Activated CD8-positive, alpha-beta memory T cell treated with anti-CD3 and anti-CD28 coated beads, Interleukin-2, amount 50 U/mL, for 4 hours (primary cell): ENCODE measurements around the gene ATP5ME.
"Not testable (repeated sequence)": the region's sequence is repeated elsewhere in the genome, so short reads cannot be mapped to it uniquely, and the experiment has no call there.

Source experiments
- DNase-seq: peaks from one replicate; pipeline ENCODE4 v3.0.0-alpha.2; 2020

Gene ATP5ME, protein sequence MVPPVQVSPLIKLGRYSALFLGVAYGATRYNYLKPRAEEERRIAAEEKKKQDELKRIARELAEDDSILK

DNA sequence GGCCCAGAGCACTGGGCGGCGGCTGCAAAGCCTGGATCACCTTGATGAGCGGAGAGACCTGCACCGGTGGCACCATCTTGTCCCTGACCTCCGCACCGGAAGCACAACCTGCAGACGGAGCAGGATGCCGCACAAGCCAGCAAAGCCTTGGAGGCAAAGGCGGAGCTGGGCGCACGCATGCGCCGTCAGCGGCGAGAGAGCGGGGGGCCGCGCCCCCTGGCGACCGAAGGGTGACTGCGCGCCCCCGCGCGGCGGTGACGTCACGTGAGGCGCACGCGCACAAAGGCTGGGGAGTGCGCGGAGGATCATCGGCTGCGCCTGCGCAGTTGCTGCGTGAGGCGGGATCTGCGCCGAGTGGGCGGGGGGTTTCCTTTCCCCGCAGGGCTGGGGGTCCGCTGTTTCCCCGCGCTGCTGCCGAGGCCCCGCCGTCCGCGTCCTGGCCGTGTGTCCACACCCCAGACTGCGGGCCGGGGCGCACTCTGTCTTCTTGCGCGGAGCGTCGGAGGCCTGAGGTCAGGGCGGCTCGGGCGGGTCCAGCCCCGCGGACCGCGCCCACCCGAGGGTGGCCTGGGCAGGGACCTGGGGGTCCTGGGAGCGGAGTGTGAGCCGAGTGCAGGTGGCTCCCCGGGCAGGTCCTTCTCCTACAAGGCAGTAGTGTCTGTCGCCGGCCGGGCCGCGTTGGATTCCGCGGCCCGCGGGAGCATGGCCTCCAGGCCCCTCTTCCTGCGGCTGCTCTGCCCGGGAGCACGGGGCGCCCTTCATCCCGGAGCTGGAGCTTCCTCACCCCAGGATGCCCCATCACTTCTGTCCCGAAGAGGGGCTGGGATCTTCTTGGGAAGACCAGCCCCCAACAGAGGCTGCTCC is at the start of gene ATP5ME, which contains the start of gene MYL5:
TSS of gene ATP5ME (minus strand) at position 105 of the 864 bp plus-strand sequence. CDS start at position 76, 29 bp downstream.
TSS of gene MYL5 (plus strand) at position 371 of the 864 bp plus-strand sequence. CDS start 3,485 bp downstream, outside the sequence.
- peak; percentile 98 for DNase-seq

DNA sequence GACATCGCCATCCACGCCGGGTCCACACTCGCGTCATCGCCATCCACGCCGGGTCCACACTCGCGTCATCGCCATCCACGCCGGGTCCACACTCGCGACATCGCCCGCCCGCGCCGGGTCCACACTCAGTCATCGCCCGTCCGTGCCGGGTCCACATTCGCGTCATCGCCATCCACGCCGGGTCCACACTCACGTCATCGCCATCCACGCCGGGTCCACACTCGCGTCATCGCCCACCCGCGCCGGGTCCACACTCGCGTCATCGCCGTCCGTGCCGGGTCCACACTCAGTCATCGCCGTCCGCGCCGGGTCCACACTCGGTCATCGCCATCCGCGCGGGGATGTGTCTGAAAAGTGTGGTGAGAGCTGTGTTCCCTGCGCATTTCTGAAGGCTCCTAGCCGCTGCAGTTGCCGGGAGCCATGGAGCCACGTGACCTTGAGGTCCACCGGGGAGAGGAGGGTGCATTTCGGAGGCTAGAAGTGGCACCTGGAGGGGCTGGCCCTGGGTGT is 48.8 kb upstream of the ATP5ME start:
- DNase-seq, result no peak

DNA sequence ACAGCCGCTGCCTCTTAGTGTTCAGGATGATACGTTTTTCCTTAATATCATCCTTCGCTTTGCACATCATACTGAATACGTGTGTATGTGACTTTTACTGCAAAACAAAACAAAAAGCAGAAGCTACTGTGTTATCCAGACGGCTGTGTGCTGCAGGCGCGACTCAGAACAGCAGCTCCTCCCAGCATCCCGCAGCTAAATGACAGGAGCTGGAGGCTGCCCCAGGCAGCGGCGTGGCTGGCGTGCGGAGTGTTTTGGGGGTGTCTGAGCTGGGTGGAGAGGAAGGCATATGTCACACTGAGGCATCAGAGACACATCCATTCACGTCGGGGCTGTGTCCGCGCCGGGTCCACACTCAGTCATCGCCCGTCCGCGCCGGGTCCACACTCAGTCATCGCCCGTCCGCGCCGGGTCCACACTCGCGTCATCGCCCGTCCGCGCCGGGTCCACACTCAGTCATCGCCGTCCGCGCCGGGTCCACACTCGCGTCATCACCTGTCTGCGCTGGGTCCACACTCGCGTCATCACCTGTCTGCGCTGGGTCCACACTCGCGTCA is 48.2 kb upstream of the ATP5ME start:
- DNase-seq, result no peak

DNA sequence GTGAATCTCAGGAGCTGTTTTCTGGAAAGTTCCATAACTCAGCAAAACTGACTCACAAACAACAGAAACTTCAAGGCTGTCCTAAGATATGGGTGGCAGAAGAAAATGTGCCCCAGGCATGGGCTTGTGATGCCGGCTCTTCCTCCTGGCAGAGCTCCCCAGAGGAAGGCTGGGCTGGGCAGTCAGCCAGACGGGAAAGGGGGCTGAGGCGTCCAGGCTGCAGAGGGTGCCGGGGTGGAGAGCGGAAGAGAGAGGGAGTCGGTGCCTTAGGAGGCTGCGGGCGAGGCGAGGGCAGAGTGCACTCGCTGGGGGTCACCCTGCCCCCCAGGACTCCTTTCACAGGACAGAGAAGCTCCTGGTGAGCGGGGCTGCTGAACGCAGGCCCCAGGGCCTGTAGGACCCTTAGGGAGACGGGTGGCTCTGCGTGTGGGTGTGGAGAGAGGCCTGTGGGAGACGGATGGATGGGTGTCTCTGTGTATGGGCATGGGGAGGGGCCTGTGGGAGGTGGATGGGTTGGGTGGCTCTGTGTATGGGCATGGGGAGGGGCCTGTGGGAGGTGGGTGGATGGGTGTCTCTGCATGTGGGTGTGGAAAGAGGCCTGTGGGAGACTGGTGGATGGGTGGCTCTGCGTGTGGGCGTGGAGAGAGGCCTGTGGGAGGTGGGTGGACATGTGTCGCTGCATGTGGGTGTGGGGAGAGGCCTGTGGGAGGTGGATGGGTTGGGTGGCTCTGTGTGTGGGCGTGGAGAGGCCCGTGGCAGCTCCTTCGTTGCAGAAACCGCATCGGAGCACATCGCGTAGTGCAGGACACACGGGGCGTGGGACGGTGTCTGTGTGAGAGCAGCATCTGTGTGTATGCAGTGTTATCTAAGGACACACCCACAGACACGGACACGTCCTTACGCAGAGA is 47.4 kb upstream of the ATP5ME start:
- DNase-seq, result no peak

DNA sequence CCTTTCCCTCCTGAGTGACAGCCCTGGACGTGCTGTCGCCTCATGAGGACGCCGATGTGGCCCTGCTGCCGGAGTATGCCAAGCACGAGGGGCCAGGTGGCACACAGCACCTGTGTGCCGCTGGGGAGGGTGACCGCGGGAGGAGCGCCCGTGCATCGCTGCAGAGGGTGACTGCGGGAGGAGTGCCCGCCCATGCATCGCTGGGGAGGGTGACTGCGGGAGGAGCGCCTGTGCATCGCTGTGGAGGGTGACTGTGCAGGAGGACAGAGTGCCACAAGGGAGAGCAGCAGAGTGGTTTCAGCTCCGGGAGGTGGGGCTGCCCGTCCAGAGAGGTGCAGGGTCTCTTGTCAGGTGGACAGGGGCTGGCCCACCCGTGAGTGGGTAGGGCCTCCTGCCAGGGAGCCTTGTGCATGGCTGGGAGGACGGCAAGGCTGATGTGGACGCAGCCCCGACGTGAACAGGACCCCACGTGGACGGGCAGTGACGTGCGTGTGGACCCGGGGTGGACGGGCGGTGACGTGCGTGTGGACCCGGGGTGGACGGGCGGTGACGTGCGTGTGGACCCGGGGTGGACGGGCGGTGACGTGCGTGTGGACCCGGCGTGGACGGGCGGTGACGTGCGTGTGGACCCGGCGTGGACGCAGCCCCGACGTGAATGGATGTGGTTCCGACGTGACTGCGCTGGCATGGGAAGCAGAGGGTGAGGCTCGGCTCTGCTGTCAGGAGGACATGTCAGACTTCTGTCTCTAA is 46.2 kb upstream of the ATP5ME start:
- DNase-seq, result no peak

DNA sequence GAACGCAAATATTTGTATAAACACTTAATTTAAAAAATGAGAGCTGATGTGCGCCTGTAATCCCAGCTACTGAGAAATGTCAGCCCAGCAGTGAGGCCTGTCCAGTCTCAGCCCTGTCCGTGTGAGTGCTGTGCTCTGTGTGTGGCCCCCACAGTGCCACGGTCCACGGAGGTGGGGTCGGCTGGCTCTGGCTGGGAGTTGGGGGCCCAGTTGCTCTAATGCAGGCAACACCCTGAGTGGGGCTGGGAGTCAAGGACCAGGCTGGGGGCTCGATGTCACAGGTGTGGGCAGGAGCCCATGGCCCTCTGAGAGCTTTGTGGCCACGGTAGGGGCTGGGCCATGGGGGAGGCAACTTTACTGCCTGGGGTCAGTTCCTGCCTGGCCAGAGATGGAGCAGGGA is 44.4 kb upstream of the ATP5ME start:
- no peak for DNase-seq

DNA sequence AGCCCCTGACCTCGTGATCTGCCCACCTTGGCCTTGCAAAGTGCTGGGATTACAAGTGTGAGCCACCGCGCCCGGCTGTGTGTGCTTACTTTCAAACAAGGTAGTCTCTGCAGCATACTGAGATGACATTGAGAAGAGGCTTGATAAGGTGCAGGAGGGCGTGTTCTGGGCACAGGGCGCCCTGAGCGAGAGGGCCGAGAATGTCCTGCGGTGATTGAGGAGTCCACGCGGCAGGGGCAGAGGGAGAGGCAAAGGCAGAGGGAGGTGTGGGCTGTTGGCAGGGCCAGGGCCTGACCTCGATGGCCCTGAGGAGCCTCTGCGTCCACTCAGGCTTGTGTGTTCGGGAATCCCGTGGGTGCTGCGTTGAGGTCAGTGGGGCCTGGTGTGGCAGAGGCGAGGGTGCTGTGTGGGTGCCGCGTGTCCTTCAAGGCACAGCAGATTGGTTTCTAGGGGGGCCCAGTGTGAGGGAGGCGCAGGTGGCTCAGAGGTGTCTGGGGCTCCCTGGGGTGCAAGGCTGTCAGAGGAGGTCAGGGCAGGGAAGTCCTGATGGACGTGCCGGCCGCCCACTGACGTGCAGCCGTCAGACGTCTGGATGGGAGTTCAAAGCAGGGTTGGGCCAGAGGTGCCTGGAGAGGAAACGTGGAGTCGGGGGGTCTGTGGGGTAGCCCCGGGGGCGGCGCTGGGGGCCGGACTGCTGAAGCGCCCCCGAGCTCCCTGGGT is 43.7 kb upstream of the ATP5ME start:
- no peak for DNase-seq

DNA sequence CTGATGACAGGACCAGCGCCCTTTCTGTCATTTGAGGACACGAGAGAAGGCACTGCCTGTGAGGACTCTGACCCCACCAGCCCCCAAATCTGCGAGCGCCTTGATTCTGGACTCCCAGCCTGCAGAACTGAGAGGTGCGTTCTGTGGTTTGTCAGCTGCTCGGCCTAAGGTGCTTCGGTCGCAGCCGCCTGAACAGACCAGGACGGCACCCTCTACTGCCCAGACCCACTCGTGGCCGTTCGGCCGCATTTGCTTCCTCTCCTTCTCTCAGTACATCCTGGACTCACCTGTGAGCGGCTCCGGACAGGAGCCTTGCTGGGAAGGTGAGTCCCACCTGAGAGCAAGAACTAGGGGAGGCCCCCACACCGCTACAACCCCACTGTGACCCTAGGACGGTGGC is 40.0 kb upstream of the ATP5ME start:
- no peak for DNase-seq

DNA sequence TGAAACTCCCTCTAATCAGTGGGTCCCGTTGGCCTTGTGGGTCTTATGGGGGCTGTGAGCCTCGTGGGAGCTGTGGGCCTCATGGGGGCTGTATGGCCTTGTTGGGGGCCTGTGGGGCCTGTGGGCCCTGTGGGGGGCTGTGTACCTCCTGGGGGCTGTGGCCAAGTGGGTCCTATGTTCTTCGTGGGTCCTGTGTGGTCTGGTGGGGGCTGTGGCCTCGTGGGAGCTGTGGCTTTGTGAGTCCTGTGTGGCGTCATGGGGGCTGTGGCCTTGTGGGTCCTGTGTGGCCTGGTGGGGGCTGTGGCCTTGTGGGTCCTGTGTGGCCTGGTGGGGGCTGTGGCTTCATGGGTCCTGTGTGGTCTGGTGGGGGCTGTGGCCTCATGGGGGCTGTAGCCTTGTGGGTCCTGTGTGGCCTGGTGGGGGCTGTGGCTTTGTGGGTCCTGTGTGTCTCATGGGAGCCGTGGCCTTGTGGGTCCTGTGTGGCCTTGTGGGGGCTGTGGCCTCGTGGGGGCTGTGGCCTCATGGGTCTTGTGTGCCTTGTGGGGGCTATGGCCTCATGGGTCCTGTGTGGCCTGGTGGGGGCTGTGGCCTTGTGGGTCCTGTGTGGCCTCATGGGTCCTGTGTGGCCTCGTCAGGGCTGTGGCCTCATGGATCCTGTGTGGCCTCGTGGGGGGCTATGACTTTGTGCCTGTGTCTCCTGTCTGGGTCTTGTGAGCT is 39.0 kb upstream of the ATP5ME start:
- DNase-seq, result no peak

DNA sequence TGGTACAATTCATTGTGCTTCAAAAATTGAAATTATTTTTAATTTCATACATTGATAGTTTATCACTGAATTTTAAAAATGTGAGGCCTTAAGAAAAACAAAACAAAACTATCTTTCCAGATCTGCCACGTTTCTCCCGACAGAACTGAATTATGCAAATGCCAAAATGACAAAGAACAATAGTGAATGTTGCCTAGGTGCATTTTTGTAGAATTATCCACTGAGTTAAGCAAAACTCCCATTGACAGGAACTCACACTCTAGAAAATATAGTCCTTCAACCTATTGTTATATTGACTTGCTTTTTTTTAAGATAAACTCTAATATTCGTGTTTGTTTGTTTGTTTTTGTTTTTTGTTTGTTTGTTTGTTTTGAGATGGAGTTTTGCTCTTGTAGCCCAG is 38.0 kb upstream of the ATP5ME start:
- no peak for DNase-seq

DNA sequence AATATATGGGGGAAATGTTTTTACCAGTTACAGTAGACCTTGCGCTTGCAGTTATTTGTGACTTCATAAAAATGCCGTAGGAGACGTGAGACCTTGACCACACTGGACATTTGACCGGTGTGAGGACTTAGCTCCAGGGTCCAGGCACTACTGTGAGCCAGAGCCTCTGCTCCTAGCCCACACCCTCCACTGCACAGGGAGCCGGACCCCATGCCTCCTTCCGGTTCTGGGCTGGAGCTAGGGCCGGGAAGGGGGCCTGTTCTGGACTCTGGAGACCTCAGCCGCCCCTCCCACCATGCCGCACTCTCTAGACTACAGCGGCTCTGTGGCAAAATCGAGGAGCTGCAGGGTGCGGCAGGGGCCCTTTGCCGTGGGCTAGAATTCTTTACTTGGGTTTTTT is 36.8 kb upstream of the ATP5ME start:
- DNase-seq, result no peak

DNA sequence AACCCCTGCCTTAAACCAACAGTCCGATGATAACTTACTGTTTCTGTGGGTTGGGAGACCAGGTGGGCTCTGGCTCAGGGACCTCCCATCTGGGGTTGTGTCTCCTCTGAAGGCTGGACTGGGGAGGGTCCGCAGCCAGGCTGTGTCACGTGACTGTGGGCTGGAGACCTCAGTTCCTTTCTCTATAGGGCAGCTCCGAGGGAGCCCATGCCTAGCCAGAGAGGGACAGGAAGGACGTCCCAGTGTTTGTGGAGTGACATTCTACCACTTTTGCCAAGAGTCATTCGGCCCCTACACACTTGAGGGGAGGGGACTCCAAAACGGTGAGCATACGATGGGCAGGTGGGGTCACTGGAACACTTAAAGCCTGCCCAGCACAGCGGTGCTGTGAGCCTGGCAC is 36.0 kb upstream of the ATP5ME start:
- no peak for DNase-seq

DNA sequence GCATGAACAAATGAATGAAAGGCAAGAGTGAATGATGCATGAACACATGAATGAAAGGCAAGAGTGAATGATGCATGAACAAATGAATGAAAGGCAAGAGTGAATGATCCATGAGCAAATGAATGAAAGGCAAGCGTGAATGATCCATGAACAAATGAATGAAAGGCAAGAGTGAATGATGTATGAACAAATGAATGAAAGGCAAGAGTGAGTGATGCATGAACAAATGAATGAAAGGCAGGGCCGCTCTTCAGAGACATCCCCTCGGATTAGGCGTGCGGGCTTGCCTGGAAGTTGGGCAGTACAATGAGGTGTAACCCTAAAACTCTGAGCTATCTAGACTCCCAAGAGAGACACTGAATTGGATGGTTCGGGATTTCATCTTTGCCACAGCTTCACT is 35.3 kb upstream of the ATP5ME start:
- DNase-seq, result no peak

DNA sequence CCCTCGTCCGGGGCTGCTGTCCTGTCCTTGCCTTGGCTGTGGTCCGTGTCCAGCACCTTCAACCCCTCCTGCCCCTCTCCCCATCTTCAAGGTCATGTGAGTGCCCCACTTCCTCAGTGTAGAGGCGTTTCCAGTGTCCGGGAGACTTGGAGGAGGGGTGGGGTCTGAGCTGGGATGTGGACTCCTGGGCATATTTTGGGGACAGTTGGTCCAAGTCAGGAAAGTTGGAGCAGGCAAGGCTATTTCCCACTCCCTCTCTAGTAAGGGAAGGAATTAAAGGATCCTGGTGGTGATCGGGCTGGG is 34.5 kb upstream of the ATP5ME start:
- DNase-seq, result no peak

DNA sequence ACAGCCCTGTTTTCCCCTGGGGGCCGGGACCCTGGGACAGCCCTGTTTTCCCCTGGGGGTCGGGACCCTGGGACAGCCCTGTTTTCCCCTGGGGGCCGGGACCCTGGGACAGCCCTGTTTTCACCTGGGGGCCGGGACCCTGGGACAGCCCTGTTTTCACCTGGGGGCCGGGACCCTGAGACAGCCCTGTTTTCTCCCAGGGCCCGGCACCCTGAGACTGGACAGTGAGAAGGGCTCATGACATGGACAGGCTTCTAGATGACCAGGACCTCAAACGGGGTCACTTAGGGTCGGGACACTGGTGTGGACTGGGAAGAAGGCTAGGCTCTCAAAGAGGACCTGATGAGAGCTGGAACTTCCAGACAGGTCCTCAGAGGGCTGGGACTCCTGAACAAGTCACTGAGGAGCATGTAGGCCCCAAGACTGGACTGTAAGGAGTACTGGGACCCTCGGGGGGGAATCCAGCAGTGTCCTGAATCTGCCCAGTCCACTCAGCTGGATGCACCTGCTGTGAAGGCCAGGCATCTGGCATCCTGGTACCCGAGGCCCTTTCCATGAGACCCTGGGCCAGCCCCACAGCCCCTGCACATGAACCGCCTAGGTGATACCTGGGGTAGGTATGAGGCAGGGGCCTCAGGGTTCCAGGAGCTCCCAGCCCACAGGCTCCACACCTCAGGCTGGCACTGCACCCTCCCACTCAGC is 34.0 kb upstream of the ATP5ME start:
- DNase-seq, result no peak

DNA sequence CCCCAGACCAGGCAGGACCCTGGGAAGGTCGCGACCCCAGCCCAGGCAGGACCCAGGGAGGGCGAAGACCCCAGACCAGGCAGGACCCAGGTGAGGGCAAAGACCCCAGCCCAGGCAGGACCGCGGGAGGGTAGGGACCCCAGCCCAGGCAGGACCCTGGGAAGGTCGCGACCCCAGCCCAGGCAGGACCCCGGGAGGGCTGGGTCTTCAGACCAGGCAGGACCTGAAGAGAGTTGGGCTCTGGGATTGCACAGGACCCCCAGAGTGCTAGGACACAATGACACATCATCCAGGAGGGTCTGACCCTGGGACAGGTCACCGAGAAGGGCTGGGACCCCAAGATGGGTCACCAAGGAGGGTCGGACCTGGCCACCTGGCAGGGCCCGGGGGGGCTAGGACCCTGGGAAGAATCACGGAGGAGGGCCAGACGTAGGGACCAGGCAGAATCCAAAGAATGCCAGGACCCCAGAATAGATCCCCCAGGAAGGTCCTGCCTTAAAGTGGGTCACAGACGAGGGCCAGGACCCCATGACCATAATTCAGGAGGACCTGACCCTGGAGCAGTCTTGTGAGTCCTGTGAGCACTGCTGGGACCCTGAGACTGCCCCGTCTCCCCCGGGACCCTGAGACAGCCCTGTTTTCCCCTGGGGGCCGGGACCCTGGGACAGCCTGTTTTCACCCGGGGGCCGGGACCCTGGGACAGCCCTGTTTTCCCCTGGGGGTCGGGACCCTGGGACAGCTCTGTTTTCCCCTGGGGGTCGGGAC is 32.9 kb upstream of the ATP5ME start:
- DNase-seq, result no peak

DNA sequence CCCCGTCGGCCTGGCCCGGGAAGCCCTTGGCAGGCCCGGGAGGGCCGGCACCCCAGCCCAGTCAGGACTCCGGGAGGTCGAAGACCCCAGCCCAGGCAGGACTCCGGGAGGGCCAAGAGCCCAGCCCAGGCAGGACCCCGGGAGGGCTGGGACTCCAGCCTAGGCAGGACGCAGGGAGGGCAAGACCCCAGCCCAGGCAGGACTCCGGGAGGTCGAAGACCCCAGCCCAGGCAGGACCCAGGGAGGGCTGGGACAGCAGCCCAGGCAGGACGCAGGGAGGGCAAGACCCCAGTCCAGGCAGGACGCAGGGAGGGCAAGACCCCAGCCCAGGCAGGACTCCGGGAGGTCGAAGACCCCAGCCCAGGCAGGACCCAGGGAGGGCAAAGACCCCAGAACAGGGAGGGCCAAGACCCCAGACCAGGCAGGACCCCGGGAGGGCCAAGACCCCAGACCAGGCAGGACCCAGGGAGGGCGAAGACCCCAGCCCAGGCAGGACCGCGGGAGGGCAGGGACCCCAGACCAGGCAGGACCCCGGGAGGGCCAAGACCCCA is 32.1 kb upstream of the ATP5ME start:
- DNase-seq, result not testable (repeated sequence)

DNA sequence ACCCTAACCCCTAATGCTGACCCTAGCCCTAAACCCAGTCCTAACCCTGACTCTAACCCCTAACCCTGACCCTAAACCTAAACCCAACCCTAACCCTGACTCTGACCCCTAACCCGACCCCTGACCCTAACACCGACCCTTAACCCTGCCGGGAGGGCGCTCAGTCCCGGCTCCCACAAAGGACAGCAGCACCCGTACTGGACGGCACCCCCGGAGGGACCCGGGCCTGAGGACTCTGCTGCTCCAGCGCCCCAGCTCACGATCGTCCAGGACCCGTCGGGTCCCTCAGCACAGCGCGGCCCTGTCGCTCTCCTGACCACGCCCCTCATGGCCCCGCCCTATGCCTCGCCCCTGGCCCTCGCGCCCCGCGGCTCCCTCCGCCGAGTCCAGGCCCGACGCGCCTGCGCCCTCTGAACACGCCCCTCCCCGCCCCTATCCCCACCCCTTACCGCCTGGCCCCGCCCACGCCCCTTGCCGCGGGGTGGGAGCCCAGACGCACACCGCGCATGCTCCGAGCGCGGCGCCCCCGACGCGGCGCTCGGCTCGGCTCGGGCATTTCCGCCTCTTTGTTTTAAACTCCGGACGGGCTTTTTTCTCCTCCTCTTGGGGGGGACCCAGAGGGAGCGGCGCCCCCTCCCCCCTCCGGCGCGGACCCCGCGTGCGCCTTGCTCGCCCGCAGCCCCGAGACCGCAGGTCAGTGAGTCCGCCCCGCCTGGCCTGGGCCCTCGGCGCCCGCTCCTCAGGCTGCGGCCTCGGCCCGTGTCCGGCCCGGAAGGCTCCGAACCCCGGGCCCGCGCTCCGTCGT is 31.4 kb upstream of the ATP5ME start, which contains the start of gene PCGF3:
TSS of gene PCGF3 (plus strand) at position 555 of the 805 bp plus-strand sequence. CDS start 27,849 bp downstream, outside the sequence.
- DNase-seq, result peak; percentile 96
